Effector CD8-positive, alpha-beta T cell (primary cell): Measurements from ENCODE around the gene TTC7B.
"Not testable (repeated sequence)": the region's sequence is repeated elsewhere in the genome, so short reads cannot be mapped to it uniquely, and the experiment has no call there.

Source experiments
- DNase-seq: peaks from one replicate; lab custom pipeline; 2025; lab: John Stamatoyannopoulos, UW

Gene TTC7B

GRCh38 chr14:90830931-90831701 is 14.9 kb upstream of the TTC7B start:
- no peak for DNase-seq

GRCh38 chr14:90829677-90830076 is 13.4 kb upstream of the TTC7B start:
- DNase-seq, result no peak

GRCh38 chr14:90828642-90829487 is 12.6 kb upstream of the TTC7B start:
- no peak for DNase-seq

- peak; percentile 87 for DNase-seq
Measured at GRCh38 chr14:90827919-90828610, 11.8 kb upstream of the TTC7B start.

- not testable (repeated sequence) for DNase-seq
Measured at GRCh38 chr14:90823542-90823941, 7.3 kb upstream of the TTC7B start.

- DNase-seq, result no peak
Measured at GRCh38 chr14:90820958-90821357, 4.7 kb upstream of the TTC7B start.

GRCh38 chr14:90819734-90820393 is 3.6 kb upstream of the TTC7B start:
- no peak for DNase-seq

- DNase-seq, result no peak
Measured at GRCh38 chr14:90818715-90819114, 2.5 kb upstream of the TTC7B start.

GRCh38 chr14:90816681-90817436 is 629 bp upstream of the TTC7B start:
- no peak for DNase-seq

- DNase-seq, result no peak
Measured at GRCh38 chr14:90815572-90815821, 733 bp downstream of the TTC7B start.

GRCh38 chr14:90814806-90815571 is 1.2 kb downstream of the TTC7B start:
- DNase-seq, result no peak

- no peak for DNase-seq
Measured at GRCh38 chr14:90813442-90813841, 2.8 kb downstream of the TTC7B start.

GRCh38 chr14:90812109-90812508 is 4.1 kb downstream of the TTC7B start:
- no peak for DNase-seq

- DNase-seq, result no peak
Measured at GRCh38 chr14:90811641-90812040, 4.6 kb downstream of the TTC7B start.

- no peak for DNase-seq
Measured at GRCh38 chr14:90810806-90811205, 5.4 kb downstream of the TTC7B start.

- no peak for DNase-seq
Measured at GRCh38 chr14:90809530-90810312, 6.5 kb downstream of the TTC7B start.

GRCh38 chr14:90808759-90809529 is 7.3 kb downstream of the TTC7B start:
- no peak for DNase-seq

- no peak for DNase-seq
Measured at GRCh38 chr14:90807060-90807459, 9.2 kb downstream of the TTC7B start.
